Cardiac ventricle fibroblast (primary cell): ENCODE measurements around the gene OXCT1. TPM values are rescaled to one million over a fixed set of nuclear protein-coding genes. Genes with fewer than 3 reads are reported as not detected.

Source experiments
- total RNA-seq: library from RNA; depleted of rRNA; stranded (reverse); fragments of >200 nt; gene quantifications from 2 replicates; pipeline ENCODE4 v1.2.3, GENCODE V29; 2015

The OXCT1 gene
- 10.1 and 14.0 TPM in 2 replicates for total RNA-seq

DNA sequence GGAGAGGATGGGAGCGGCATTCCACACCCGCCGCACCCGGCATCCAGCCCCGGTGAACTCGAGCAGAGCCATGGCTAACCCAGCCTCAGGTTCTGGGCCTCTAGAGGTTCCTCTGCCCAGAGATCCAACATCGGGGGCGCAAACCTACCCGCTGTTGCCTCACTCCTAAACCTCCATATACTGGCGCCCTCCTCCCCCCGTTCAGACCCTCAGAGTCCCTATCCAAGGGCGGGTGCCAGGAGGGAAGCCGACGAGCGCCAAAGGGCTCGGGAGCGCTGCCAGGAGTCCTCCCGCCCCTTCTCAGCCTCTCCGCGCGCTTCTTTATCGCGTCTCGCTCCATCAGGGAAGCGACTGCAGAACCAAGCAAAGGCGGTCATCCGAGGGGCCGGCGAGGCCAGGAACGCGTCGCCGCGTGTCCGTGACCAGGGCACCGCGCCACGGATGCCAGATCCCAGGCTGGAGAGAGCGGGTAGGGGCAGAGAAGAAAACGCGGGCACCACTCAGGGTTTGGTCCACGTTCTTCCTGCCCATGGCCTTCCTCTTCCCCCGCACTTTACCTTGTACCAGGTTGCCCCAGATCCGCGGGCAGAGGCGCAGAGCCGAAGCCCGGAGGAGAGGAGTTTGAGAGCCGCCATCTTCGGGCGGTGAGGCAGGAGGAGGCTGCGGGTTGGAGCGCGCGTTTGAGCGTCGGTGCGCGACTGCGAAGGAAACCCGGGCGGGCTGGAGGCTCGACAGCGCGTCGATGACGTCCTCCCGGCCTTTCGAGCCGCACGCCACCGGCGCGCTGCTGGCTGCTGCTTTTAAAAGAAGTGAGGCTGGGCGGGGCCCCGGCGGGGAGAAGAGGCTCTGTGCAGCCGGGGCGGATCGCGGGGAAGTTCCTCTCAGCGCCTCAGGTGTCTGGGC, at the start of gene OXCT1:
Gene OXCT1, minus strand, starts transcription at position 702 of the 903 bp plus-strand sequence. Its CDS starts 67 bp downstream, at position 635.

DNA sequence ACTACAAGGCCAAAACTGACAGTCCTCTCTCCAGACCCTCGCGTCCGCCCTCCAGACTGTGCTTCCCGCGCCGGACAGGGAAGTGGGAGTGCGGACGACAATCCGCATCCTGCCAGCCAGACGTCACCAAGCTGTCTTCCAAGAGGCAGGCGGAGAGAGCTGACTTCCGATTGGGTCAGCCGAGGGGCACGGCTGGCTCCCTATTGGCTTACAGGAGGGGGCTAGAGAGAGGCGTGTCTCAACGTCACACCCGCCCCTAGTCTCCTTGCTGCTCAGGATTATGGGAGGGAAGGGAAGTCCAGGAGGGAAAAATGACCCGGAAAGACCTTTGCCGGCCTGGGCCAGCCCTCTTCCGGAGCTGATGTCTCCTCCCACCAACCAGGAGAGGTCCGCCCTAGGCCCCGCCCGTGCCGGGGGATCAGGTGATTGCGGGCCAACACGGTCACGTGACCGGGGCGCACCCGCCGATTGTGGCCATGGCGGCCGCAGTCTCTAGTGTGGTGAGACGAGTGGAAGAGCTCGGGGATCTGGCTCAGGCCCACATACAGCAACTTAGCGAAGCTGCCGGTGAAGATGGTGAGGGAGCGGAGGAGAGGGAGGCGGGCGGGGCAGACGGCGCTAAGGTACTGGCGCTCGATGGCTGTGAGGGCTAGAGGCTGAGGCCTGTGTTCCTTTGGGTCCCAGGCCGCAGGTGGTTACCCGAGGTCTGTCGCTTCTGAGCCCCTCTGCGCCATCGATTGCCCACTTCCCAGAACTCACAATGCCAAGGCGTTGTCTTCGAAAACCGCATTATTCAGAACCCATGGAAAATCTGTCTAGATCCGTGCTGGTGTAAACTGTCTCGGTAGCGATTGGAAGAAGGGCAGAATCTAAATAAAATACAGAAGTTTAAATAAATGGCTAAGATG, 33.9 kb upstream of the OXCT1 start, which contains the start of gene RIMOC1:
Gene RIMOC1, plus strand, starts transcription at position 453 of the 908 bp plus-strand sequence. Its CDS starts 24 bp downstream, at position 477.

Other genes with a start within 250 kb of the OXCT1 start
- 18.0 and 19.0 TPM in 2 replicates for gene RIMOC1, start 33.9 kb upstream of the OXCT1 start, total RNA-seq
- 9.9 and 12.4 TPM in 2 replicates for gene FBXO4, start 54.9 kb upstream of the OXCT1 start, total RNA-seq